ENCODE data around the gene ANKRD53.
"Not testable (repeated sequence)": the region's sequence is repeated elsewhere in the genome, so short reads cannot be mapped to it uniquely, and the experiment has no call there.

The ANKRD53 gene

DNA sequence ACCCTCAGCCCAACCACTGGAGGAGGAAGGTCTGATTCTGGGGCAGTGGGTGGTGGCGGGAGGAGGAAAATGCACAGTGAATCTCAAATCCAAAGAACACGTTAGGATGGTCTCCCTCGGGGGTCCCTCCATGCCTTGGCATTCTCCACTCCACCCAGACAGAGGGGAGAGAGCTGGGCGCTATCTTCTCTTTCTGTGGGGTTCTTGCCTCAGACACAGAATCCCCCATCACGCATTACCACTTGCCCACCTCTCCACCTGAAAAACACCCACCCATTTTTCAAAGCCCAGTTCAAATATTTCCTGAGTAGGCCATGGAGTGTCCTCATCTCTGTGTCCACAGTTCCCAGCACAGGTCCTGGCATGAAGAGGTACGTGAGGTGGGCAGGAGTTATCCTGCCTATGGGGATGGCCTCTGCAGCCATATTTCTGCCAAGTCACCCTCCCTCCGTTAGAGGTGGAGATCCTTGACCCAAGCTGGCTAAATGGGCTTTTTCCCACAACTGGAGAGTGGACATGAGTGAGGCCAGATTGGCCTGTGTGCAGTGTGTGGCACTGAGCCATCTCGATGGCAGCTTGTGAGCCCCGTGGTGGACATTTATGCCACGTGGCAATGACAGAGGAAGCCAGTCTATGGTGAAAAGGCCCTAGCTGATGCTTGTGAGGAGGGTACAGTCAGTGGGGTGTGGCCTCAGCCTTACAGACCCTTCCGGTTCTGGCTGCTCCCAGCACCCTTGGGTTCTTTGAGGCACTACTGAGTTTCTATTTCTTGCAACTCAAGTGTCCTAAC lies 25.7 kb downstream of the ANKRD53 start:
- no peak overlapping the region for H3K4me3 ChIP-seq (ENCODE audit: low read length)
- no peaks in the 10 kb centered on the region for H3K9me3 ChIP-seq (ENCODE audit: low read length)
- H3K27me3 ChIP-seq (ENCODE audit: insufficient read depth, low read length): peaks cover 4% of the 10 kb centered on the region
- H2AFZ ChIP-seq (ENCODE audit: low read depth, low read length): no peak overlapping the region
- H3K4me1 ChIP-seq (ENCODE audit: insufficient read depth, low read length): peaks cover 17% of the 10 kb centered on the region
- no peaks in the 10 kb centered on the region for H3K36me3 ChIP-seq (ENCODE audit: insufficient read depth, low read length)

DNA sequence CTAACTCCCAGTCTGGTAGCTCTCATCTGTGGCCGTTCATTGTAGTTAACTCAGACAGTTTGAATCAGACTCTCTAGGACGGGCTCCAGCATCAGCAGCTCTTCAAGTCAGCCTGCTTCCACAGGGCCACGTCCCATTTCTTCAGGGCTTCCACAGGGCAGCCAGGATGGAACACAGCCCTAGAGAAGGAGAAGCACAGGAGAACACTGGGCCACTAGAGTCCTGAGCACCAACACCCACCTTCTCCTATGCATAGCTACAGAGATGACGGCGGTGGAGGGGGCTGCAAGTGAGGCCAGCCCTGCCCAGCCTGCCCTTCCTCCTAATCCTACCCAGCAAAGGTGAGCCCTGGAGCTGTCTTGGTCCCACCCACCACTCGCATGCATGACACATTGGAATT lies 26.4 kb downstream of the ANKRD53 start:
- peaks cover 17% of the 10 kb centered on the region for H3K4me1 ChIP-seq (ENCODE audit: insufficient read depth, low read length)
- H3K27me3 ChIP-seq (ENCODE audit: insufficient read depth, low read length): peaks cover 4% of the 10 kb centered on the region
- H3K9me3 ChIP-seq (ENCODE audit: low read length): no peaks in the 10 kb centered on the region
- no peaks in the 10 kb centered on the region for H3K36me3 ChIP-seq (ENCODE audit: insufficient read depth, low read length)
- H2AFZ ChIP-seq (ENCODE audit: low read depth, low read length): no peak overlapping the region
- H3K4me3 ChIP-seq (ENCODE audit: low read length): no peak overlapping the region

DNA sequence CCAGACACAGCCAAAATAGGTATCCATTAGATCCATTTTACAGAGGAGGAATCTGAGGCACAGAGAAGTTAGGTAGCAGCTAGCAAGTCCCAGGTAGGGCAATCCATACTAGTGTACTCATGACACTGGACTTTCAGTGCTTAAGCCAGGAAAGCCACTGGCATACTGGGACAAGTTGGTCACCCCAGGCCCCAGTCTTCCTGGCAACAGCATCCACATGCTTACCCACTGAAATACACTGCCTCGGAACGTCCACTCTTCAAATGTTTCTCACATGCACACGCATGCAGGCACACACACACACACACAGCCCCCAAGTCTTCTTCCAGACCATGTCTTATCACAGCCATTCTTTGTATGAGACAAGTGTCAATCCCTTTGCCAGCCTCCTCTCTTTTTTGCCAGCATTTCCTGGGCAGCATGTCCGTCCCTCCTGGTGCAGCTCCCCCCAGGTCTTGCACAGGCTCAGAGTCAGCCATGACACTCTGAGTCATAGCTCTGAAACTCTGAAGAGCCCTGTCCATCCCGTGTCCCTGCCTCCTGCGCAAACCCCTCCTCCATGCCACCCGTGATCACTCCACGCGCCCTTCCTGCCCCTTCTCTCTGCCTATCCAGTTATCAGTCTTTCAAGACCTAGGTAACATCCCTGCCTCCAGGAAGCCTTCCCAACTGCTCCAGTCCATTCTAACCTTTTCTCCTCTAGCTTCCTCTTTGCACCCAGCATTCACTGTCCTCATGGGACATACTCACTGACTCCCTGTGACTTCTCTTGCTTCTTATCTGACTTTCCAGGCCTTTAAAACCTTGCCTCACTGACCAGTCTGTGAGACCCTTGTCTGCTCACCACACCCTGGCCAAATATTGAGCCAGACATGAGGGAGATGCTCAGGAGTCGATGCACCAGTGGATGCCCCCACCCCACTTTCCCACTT lies 27.1 kb downstream of the ANKRD53 start:
- Histone ChIP-seq H3K4me1 (ENCODE audit: insufficient read depth, low read length) (peaks cover 17% of the 10 kb centered on the region), H2AFZ (ENCODE audit: low read depth, low read length) (no peak overlapping the region), H3K36me3 (ENCODE audit: insufficient read depth, low read length) (no peaks in the 10 kb centered on the region), H3K27me3 (ENCODE audit: insufficient read depth, low read length) (peaks cover 4% of the 10 kb centered on the region), H3K4me3 (ENCODE audit: low read length) (no peak overlapping the region), H3K9me3 (ENCODE audit: low read length) (no peaks in the 10 kb centered on the region)

DNA sequence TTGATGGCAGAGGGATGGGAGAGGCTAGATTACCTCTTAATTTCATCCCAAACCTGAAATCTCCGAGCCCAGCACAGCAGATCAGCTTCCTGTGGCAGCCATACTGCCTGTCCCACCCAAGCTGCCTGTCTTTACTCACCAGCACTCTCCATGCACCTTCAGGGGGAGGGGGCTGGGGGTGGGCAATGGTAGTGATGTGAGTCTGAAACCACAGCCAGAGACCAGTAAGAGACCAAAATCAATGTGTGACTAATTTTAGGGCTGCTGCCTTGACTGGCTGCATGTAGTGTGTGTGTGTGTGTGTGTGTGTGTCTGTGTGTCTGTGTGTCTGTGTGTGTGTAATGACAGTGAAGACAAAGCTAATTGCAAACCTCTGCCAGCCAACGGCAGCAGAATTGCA lies 27.9 kb downstream of the ANKRD53 start:
- Histone ChIP-seq H2AFZ (ENCODE audit: low read depth, low read length) (no peak overlapping the region), H3K27me3 (ENCODE audit: insufficient read depth, low read length) (peaks cover 4% of the 10 kb centered on the region), H3K4me1 (ENCODE audit: insufficient read depth, low read length) (peaks cover 12% of the 10 kb centered on the region), H3K36me3 (ENCODE audit: insufficient read depth, low read length) (no peaks in the 10 kb centered on the region), H3K9me3 (ENCODE audit: low read length) (no peaks in the 10 kb centered on the region), H3K4me3 (ENCODE audit: low read length) (no peak overlapping the region)

DNA sequence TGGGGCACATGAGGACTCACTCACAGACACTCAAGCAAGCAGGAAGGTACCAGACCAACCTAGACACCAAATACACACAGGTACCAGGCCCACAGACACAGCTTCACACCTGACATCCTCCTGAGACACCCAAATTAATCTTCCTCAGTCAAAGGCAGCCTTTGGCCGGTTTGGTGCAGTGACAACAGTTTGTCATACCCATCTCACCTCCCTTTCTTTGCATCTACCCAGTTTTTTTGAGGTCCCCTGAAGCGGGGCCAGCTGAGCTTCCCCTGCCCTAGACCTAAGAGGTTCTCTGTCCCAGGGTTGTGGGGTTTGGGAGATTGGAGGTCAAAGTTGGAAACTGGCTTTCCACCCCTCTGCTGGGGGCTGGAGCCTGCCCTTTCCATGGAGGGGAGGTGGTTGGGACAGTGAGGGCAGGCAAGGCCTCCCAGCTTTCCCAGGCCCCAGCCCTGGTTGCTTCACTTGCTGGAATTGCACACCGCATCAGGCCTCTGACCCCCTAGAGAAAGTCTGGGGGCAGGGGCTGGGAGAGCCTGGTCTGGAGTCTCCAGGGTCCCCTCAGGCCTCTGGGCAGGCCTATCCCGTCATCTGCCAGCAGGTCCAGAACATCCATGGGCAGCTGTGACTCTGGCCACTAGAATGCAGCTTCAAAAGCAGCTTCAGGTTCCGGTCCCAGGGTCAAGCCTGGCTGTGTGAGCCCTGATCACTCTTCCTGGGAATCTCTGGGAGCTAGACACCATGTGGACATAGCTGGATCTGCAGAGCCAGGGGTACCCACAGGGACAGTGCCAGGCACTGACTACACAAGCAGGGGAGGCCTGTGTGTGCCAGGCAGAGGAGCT lies 28.7 kb downstream of the ANKRD53 start:
- Histone ChIP-seq H3K36me3 (ENCODE audit: insufficient read depth, low read length) (no peaks in the 10 kb centered on the region), H3K9me3 (ENCODE audit: low read length) (no peaks in the 10 kb centered on the region), H3K4me1 (ENCODE audit: insufficient read depth, low read length) (peaks cover 4% of the 10 kb centered on the region), H2AFZ (ENCODE audit: low read depth, low read length) (no peak overlapping the region), H3K4me3 (ENCODE audit: low read length) (no peak overlapping the region), H3K27me3 (ENCODE audit: insufficient read depth, low read length) (peaks cover 4% of the 10 kb centered on the region)

DNA sequence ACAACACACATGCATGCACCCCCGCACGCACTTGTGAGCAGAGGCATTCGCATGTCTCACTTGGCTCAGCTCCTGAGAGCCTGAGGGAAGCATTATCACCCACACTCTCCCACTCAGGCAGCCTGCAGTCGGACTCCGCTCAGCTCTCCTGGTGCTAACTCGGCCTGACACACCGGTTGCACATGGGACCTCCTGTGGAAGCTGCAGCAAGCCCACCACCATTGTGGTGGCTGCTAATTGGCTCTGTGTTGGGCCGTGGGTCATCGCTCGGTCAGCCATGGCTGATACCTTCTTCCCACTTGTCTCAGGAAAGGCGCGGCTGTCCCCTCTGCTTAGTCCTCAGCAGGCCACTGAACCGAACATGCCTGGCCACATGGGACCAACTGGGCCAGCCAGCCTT lies 29.9 kb downstream of the ANKRD53 start:
- Histone ChIP-seq H3K27me3 (ENCODE audit: insufficient read depth, low read length) (peaks cover 4% of the 10 kb centered on the region), H2AFZ (ENCODE audit: low read depth, low read length) (no peak overlapping the region), H3K4me1 (ENCODE audit: insufficient read depth, low read length) (no peaks in the 10 kb centered on the region), H3K36me3 (ENCODE audit: insufficient read depth, low read length) (no peaks in the 10 kb centered on the region), H3K9me3 (ENCODE audit: low read length) (no peaks in the 10 kb centered on the region), H3K4me3 (ENCODE audit: low read length) (no peak overlapping the region)

DNA sequence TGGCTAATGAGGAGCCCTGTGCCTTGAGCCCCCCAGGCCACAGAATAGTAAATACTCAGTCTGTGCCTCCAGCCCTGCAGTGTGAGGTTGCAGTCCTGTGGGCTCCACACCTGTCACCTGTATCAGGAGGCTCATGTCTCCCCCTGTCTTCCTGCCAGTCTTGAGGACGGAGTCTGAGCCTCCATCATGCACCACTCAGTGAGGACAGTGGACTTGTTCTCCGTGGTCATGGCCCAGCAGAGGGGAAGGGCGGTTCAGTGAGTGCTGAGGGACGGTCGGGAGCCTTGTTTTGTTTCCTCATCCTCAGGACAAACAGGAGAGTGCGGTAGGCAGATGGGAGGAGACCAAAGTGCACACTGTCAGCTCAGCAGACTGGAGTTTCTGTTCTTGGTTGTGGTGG lies 33.4 kb downstream of the ANKRD53 start:
- H3K4me3 ChIP-seq (ENCODE audit: low read length); H3K4me1 ChIP-seq (ENCODE audit: insufficient read depth, low read length); H3K36me3 ChIP-seq (ENCODE audit: insufficient read depth, low read length); H2AFZ ChIP-seq (ENCODE audit: low read depth, low read length); H3K27me3 ChIP-seq (ENCODE audit: insufficient read depth, low read length); H3K9me3 ChIP-seq (ENCODE audit: low read length): not testable (repeated sequence)

DNA sequence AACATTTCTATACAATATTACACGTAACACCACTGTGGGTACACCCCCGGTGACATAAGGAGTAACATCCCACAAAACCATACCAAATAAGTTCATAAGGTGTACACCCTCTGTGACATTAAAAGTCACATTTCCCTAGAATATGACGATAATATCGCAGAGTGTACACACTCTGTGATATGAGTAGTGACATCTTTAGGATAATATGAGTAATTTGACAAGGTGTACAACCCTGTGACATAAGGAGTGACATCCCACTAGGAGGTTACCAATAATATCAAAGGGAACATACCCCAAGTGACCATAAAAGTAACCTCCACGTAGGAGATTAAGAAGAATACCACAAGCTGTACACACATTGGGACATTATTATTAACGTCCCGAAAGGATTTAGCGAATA lies 40.2 kb downstream of the ANKRD53 start:
- Histone ChIP-seq H2AFZ (ENCODE audit: low read depth, low read length) (no peak overlapping the region), H3K4me1 (ENCODE audit: insufficient read depth, low read length) (peaks cover 5% of the 10 kb centered on the region), H3K4me3 (ENCODE audit: low read length) (no peak overlapping the region), H3K9me3 (ENCODE audit: low read length) (peaks cover 5% of the 10 kb centered on the region), H3K36me3 (ENCODE audit: insufficient read depth, low read length) (no peaks in the 10 kb centered on the region), H3K27me3 (ENCODE audit: insufficient read depth, low read length) (no peaks in the 10 kb centered on the region)

DNA sequence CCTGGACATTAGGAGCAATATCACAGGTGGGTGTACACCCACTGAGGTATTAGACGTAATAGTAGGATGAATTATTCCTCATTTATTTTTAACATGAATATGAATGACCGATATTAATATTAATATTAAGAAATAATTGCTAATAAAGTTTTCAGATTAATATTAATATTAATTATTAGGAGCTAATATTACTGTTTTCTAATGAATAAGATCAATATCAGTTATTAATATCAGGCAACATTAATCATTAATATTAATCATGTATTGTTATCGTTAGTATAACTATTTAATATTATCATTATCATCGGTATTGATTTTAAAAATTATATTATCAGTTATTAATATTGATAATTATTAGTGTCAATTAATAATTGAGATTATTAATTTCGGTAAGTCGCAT lies 41.6 kb downstream of the ANKRD53 start:
- not testable (repeated sequence) for H2AFZ ChIP-seq (ENCODE audit: low read depth, low read length); H3K27me3 ChIP-seq (ENCODE audit: insufficient read depth, low read length); H3K36me3 ChIP-seq (ENCODE audit: insufficient read depth, low read length); H3K4me1 ChIP-seq (ENCODE audit: insufficient read depth, low read length); H3K9me3 ChIP-seq (ENCODE audit: low read length); H3K4me3 ChIP-seq (ENCODE audit: low read length)

DNA sequence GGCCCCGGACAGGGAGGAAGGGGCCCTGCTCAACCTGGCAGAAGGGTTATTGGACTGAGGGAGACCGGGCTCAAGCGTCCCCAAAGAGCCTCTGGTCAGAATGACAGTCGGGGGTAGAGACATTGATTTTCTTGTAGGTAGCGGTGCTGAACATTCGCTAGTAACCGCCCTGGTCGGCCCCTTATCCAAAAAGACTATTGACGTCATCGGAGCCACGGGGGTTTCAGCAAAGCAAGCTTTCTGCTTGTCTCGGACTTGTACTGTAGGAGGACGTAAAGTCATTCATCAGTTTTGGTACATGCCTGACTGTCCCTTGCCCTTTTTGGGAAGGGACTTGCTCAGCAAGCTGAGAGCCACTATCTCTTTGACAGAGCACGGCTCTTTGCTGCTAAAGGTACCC lies 43.0 kb downstream of the ANKRD53 start:
- H2AFZ ChIP-seq (ENCODE audit: low read depth, low read length); H3K4me1 ChIP-seq (ENCODE audit: insufficient read depth, low read length); H3K4me3 ChIP-seq (ENCODE audit: low read length); H3K9me3 ChIP-seq (ENCODE audit: low read length); H3K27me3 ChIP-seq (ENCODE audit: insufficient read depth, low read length); H3K36me3 ChIP-seq (ENCODE audit: insufficient read depth, low read length): not testable (repeated sequence)

DNA sequence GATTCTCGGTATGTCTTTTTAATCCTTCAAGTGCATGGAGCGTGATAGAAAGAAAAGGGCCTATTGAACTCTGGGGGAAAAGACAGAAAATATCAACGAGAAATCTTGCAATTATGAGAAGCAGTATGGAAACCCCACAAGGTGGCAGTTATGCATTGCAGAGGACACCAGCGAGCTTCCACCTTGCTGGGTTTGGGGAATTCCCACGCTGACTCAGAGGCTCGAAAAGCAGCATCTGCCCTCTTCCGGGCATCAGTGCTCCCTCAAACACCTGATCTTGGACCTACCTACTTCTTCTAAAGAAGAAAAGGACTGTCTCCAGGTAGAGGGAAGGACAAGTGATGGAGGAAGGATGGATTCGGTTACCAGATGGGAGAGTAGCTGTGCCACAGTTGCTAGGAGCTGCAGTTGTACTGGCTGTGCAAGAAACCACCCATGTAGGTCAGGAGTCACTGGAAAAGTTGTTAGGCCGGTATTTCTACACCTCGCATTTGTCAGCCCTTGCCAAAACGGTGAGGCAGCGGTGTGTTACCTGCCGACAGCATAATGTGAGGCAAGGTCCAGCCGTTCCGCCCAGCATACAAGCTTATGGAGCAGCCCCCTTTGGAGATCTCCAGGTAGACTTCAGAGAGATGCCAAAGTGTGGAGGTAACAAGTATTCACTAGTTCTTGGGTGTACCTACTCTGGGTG lies 45.3 kb downstream of the ANKRD53 start:
- not testable (repeated sequence) for H2AFZ ChIP-seq (ENCODE audit: low read depth, low read length); H3K27me3 ChIP-seq (ENCODE audit: insufficient read depth, low read length); H3K4me3 ChIP-seq (ENCODE audit: low read length); H3K4me1 ChIP-seq (ENCODE audit: insufficient read depth, low read length); H3K36me3 ChIP-seq (ENCODE audit: insufficient read depth, low read length); H3K9me3 ChIP-seq (ENCODE audit: low read length)
